ENCODE measurements around the gene TRIP12.

DNA sequence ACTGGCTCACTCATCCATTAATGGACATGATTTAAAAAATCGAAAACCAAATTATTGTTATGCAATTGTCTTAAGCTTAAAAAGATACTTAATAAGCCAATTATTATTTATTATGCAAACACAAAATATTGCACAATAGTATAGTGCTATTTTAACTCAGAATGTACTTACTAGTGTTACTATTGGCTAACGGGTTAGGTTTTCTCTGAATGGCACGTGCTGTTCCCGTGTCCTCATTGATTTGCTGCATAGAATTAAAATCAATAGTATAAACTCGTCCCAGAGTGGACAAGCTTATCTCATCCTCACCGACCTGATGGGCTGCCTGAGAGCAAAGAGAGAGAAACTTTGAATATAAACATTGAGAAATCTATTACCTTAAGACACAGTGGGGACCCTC is 116.2 kb downstream of the TRIP12 start:
- TF ChIP-seq, protein P1, sequence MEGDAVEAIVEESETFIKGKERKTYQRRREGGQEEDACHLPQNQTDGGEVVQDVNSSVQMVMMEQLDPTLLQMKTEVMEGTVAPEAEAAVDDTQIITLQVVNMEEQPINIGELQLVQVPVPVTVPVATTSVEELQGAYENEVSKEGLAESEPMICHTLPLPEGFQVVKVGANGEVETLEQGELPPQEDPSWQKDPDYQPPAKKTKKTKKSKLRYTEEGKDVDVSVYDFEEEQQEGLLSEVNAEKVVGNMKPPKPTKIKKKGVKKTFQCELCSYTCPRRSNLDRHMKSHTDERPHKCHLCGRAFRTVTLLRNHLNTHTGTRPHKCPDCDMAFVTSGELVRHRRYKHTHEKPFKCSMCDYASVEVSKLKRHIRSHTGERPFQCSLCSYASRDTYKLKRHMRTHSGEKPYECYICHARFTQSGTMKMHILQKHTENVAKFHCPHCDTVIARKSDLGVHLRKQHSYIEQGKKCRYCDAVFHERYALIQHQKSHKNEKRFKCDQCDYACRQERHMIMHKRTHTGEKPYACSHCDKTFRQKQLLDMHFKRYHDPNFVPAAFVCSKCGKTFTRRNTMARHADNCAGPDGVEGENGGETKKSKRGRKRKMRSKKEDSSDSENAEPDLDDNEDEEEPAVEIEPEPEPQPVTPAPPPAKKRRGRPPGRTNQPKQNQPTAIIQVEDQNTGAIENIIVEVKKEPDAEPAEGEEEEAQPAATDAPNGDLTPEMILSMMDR (conservative IDR thresholded peaks at IDR 0.05): no peak
- no peak for TF ChIP-seq ZFX (IDR thresholded peaks at IDR 0.05)

Data from C4-2B (cell line).